Measurements from ENCODE around the gene IL33.

The IL33 gene

GRCh38 chr9:6301858-6302257 is 86.3 kb downstream of the IL33 start:
- Histone ChIP-seq H3K27me3 (ENCODE audit: control insufficient read depth, insufficient read depth, low read length) (no peaks in the 10 kb centered on the region), H3K4me3 (ENCODE audit: low read depth, low read length) (no peak overlapping the region), H3K9ac (ENCODE audit: low read length) (no peak overlapping the region), H3K27ac (ENCODE audit: low read depth, low read length) (no peak overlapping the region), H3K36me3 (ENCODE audit: control insufficient read depth, insufficient read depth, low read length) (no peaks in the 10 kb centered on the region), H3K9me3 (ENCODE audit: control insufficient read depth, insufficient read depth, low read depth, low read length) (no peaks in the 10 kb centered on the region), H3K4me1 (ENCODE audit: control insufficient read depth, insufficient read depth, low read length) (no peaks in the 10 kb centered on the region)

GRCh38 chr9:6302417-6302816 is 86.8 kb downstream of the IL33 start:
- Histone ChIP-seq H3K4me1 (ENCODE audit: control insufficient read depth, insufficient read depth, low read length) (no peaks in the 10 kb centered on the region), H3K27me3 (ENCODE audit: control insufficient read depth, insufficient read depth, low read length) (no peaks in the 10 kb centered on the region), H3K9ac (ENCODE audit: low read length) (no peak overlapping the region), H3K36me3 (ENCODE audit: control insufficient read depth, insufficient read depth, low read length) (no peaks in the 10 kb centered on the region), H3K27ac (ENCODE audit: low read depth, low read length) (no peak overlapping the region), H3K4me3 (ENCODE audit: low read depth, low read length) (no peak overlapping the region), H3K9me3 (ENCODE audit: control insufficient read depth, insufficient read depth, low read depth, low read length) (no peaks in the 10 kb centered on the region)

- no peaks in the 10 kb centered on the region for H3K36me3 ChIP-seq (ENCODE audit: control insufficient read depth, insufficient read depth, low read length)
- no peak overlapping the region for H3K9ac ChIP-seq (ENCODE audit: low read length)
- no peak overlapping the region for H3K27ac ChIP-seq (ENCODE audit: low read depth, low read length)
- H3K27me3 ChIP-seq (ENCODE audit: control insufficient read depth, insufficient read depth, low read length) = no peaks in the 10 kb centered on the region
- H3K9me3 ChIP-seq (ENCODE audit: control insufficient read depth, insufficient read depth, low read depth, low read length) = no peaks in the 10 kb centered on the region
- no peak overlapping the region for H3K4me3 ChIP-seq (ENCODE audit: low read depth, low read length)
- no peaks in the 10 kb centered on the region for H3K4me1 ChIP-seq (ENCODE audit: control insufficient read depth, insufficient read depth, low read length)
Observed at GRCh38 chr9:6304232-6304631, 88.6 kb downstream of the IL33 start.

- H3K9ac ChIP-seq (ENCODE audit: low read length) = no peak overlapping the region
- H3K4me3 ChIP-seq (ENCODE audit: low read depth, low read length) = no peak overlapping the region
- H3K36me3 ChIP-seq (ENCODE audit: control insufficient read depth, insufficient read depth, low read length) = no peaks in the 10 kb centered on the region
- no peaks in the 10 kb centered on the region for H3K9me3 ChIP-seq (ENCODE audit: control insufficient read depth, insufficient read depth, low read depth, low read length)
- no peaks in the 10 kb centered on the region for H3K27me3 ChIP-seq (ENCODE audit: control insufficient read depth, insufficient read depth, low read length)
- H3K4me1 ChIP-seq (ENCODE audit: control insufficient read depth, insufficient read depth, low read length) = no peaks in the 10 kb centered on the region
- H3K27ac ChIP-seq (ENCODE audit: low read depth, low read length) = no peak overlapping the region
Observed at GRCh38 chr9:6305954-6306563, 90.5 kb downstream of the IL33 start.

All from HUES6 (cell line).